ENCODE data around the gene CHPF. TPM values are rescaled to one million over a fixed set of nuclear protein-coding genes. Genes with fewer than 3 reads are reported as not detected.

CHPF gene
- polyA plus RNA-seq, 10 donors = 34.4 to 75.8 (median 44.8) TPM

DNA sequence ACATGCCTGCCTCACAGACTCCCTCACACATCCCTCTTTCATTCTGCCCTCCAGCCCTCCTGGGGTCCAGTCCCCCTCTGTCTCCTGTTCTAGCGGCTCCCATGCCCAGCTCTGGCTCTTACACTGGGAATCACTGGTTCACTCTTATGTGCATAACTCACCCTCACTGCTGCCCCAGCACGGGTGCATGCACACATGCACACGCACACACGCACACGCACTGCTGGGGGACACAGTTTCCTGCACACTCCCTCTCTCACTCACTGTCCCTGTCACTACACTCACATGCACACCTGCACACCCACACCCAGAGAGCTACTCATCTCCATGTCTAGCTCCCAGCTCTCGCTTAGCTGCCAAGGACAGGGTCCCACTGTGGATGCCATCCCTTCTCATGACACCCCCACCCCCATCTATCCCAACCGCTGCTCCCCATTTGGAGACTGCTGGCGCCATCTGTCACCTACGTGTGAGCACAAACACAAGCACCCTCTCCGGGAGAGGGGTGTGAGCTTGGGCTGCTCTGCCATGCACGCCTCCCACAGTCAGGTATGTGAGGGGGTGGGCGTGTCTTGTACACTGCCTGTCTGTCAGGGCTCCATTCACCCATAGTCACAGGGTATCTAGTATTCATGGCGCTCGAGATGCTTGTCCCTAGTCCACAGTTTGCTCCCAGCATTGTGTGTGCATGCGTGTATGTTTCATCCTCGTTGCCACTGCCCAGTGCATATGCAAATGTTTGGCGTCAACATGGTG lies 27.6 kb downstream of the CHPF start:
- DNase-seq = no peak

DNA sequence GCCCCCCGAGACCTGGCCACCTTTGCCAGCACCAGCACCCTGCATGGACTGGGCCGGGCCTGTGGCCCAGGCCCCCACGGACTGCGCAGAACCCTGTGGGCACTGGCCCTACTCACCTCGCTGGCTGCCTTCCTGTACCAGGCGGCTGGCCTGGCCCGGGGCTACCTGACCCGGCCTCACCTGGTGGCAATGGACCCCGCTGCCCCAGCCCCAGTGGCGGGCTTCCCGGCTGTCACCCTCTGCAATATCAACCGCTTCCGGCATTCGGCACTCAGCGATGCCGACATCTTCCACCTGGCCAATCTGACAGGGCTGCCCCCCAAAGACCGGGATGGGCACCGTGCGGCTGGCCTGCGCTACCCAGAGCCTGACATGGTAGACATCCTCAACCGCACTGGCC lies 28.8 kb downstream of the CHPF start:
- DNase-seq = no peak

DNA sequence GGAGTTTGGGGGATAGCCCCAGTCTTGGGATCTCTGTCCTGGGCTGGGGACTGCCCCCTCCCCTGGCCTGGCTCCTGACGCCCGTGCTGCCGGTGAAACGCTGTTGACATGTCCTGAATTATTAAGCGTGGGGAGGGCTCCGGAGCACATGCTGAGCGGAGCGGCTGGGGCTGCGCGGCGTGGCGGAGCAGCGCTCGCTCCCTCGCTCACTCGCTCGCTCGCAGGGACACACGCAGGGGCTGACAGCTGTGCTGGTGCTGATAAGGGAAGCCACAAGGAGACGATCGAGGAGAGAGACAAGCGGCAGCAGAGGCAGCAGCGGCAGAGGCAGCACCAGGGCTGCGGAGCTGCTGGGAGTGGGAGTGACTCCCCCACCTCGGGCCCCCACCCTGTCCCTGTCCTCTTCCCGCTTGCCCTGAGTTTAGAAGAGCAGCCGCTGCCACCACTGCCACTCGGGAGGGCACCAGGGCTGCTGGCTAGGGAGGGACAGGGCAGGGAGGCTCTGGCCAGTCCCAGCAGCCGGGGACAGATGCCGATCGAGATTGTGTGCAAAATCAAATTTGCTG lies 29.3 kb downstream of the CHPF start, which contains the start of gene ASIC4:
Gene ASIC4, plus strand, starts transcription at position 287 of the 566 bp plus-strand sequence. Its CDS starts 243 bp downstream, at position 530.
- peak in 1 of 3 donors; percentile 52 for DNase-seq

- no peak for DNase-seq
Measured at GRCh38 chr2:219513787-219514186, 29.8 kb downstream of the CHPF start.

- peak in 1 of 3 donors; percentile 38 for DNase-seq
Measured at GRCh38 chr2:219512524-219513216, 30.9 kb downstream of the CHPF start.

DNA sequence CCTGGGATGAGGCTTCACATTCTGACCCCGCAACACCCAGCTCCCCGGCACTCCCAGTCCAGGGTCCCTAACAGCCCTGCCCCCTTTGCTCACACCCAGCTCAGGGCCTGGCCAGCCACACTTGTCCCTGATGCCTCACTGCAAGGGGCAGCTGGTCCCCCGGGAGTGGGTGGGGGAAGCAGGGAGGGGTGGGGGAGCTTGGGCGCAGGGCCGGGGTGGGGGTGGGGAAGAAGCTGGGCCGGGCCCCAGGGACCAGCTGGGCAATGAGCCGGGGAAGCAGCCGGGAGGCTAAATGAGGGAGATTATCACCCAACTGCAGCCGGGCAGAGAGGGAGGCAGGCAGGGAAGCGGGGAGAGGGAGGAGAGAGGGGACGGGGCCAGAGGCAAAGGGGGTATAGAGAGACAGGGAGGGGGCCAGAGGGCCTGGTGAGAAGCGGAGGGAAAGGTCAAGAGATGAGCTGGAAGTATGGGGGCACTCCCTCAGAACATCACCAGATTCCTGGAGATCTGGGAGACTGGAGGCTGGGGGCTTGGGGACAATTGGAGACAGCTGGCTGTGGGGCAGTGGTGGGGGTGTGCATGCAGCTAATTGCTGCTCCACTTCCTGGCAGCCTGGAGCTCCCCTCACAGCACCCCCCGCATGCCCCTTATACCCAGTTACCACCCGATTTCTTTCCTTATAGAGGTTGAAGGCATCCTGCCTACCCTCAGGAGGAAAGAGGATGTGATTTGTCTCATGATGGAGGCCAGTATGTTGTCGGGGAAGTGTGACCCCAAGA lies 31.9 kb downstream of the CHPF start:
- no peak for DNase-seq

DNA sequence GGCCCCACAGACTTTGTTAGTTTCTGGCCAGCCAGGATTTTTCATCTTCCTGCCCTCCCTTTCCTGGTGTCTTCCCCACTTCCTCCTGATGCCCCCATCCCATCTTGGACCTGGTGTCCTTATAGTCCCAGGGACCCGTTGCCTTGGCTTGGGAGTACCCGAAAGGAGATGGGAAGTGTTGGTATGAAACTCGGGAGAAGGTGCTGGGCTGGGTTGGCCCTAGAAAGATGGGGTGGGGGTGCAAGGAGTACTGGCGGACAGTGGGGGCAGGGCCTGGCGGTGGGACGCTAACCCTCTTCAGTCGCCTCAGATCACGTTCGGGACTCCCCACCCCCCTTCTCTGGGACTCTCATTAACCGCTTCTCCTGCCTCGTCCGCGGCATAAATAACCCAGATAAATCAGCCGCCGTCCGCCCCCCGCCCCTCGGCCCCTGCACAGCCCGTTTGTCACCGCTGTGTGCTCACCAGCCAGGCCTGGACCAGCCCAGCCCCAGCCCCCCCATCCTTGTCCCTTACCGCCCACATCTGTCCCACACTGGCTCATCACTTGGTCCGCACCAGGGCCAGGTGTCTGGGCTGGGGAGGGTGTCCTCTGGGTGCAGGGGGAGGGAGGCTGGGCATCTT lies 33.0 kb downstream of the CHPF start:
- DNase-seq = no peak

GRCh38 chr2:219509780-219510511 lies 33.7 kb downstream of the CHPF start:
- DNase-seq = peak in 2 of 3 donors; percentile 63 to 84

DNA sequence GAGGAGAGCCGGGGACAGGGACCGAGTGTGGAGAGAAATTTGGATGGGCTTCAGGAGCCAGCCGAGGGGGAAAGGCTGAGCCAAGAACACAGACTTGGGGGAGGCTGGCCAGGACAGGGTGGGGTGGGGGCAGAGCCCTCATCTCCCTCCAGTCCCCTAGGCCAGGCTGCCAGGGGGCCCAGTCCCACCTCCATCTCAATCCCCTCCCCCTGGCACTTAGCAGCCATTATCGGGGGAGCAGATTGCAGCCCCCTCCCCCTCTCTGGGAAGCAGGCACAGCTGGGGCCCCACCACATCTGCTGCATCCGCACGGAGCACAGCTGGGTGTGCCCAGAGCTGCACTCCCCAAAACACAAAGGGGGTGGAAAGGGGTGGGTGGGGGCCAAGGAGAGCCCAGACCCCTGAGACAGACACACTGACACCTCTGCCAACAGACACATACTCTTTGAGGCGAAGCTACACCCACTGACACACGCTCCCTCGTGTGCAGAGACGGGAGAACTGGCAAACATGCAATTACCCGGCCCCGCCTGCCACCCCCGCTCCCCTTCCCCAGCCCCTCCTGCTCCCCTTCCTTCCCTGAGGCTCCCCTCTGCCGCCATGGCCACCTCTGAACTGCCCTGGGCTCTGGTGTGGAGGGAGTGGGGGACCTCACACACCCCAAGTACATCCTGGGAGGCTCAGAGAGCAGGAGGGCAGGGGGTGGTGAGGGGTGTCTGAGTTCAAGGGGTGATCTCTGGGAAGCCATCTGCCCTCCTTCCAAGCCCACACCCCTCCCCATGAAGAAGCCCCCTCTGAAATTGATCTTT lies 34.4 kb downstream of the CHPF start:
- peak in 1 of 3 donors; percentile 71 for DNase-seq

- DNase-seq = no peak
Measured at GRCh38 chr2:219508444-219508734, 35.2 kb downstream of the CHPF start.

- DNase-seq = no peak
Measured at GRCh38 chr2:219507581-219508443, 35.8 kb downstream of the CHPF start.

DNA sequence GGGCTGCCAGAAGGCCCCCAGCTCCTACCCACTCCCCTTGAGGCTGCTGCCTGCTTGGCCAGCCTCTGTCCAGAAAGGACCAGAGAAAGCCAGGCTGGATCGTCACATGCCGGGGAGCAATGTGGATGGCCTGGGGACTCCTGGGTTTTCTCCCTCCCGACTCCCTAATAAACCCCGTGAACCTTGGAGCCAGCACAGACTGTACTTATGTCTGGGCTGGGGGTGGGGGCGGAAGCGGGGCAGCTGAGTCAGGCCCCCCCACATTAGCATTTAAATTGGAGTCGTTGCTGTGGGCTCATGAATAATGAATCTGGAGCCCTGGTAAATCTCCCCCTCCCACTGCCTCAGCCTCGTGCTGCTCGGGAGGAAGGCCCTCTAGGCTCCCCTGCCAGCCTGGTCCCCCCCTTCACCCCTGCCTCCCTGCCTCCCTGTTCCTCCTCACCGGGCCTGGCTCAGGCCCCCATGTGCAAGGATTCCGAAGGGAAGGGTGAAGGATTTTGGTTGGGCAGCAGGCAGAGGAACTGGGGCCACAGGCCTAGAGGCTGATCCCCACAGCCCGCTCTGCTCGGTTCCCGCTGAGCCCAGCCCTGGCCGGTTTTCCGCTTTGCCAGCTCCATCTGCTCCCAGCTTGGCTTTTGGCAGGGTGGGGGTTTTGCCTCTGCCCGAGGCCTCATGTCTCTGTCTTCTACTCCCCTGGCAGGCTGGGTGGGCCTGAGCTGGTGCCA lies 36.6 kb downstream of the CHPF start:
- peak in 1 of 3 donors; percentile 62 for DNase-seq

GRCh38 chr2:219506153-219506801 lies 37.3 kb downstream of the CHPF start:
- DNase-seq = no peak

DNA sequence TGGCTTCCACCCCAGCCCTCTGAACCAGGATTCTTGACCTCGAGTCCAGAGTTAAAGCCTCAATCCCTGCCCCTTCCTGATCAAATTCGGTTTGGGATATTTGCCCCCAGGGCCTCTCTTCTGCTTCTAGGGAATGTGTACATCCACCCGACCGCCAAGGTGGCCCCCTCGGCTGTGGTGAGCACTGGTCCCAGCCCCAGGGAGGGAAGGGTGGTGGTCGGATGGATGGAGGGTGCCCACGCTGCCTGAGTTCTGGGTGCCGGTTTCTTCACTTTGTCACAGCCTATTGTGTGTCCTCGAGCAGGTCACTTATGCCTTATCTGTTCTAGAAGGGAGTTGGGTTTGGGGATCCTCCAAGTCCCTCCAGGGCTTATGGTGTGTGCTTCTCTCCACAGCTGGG lies 38.0 kb downstream of the CHPF start:
- DNase-seq = no peak

DNA sequence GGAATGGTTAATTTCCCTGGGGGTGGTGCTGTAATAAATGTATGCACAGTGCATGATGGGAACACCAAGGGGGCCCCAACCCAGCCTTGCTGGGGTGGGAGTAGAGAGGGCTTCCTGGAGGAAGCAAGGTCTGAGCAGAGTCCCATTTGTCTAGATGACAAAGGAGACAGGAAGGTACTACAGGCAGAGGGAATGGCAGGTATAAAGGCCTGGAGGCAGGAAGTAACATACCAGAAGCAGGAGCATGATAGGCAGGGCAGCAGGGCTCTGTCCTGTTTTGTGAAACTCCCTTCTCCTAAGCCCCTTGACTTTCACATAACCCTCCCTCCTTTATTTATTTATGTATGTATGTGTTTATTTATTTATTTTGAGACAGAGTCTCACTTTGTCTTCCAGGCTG lies 41.0 kb downstream of the CHPF start:
- DNase-seq = no peak

GRCh38 chr2:219501849-219502248 lies 41.8 kb downstream of the CHPF start:
- DNase-seq = no peak

- no peak for DNase-seq
Measured at GRCh38 chr2:219500135-219500534, 43.5 kb downstream of the CHPF start.

- DNase-seq = no peak
Measured at GRCh38 chr2:219499555-219499954, 44.1 kb downstream of the CHPF start.
